A549 (cell line): Measurements from ENCODE around the gene ADARB2. TPM values are rescaled to one million over a fixed set of nuclear protein-coding genes. Genes with fewer than 3 reads are reported as not detected.
A peak's percentile ranks its signal among the peaks of the same experiment; 100 is the strongest.

Experiments
- ATAC-seq, 2 experiments: fragments of 200-7000 bp in 1 of 2; fragments of >200 bp in 1 of 2; cut with Nextera tagmentation in 1 of 2; cut with Tn5 transposase in 1 of 2; 3 replicates each; pipeline versions ENCODE4 v1.8.0 to v1.9.1; 2018 to 2020; ENCODE audit warnings: mild to moderate bottlenecking in 1 of 2, moderate library complexity in 1 of 2
- CTCF ChIA-PET: fragments of 300-600 bp; sonication (Branson Sonifier 250); formaldehyde crosslinking; extraction: SDS; loops from one replicate; lab custom pipeline; 2021; ENCODE audit warnings: antibody characterized with exemption, inconsistent platforms; lab: Yijun Ruan, JAX
- POLR2A ChIA-PET: fragments of 350-600 bp; formaldehyde crosslinking; extraction: SDS; loops from one replicate; lab custom pipeline; 2021; ENCODE audit warnings: antibody characterized with exemption, inconsistent platforms; lab: Yijun Ruan, JAX
- DNase-seq, 2 experiments: peaks; one replicate each; pipeline versions ENCODE4 v3.0.0 to v3.0.0-alpha.2; 2011 to 2016; ENCODE audit warnings: low read depth in 1 of 2, low spot score in 1 of 2
- FAIRE-seq: peaks from 2 replicates; lab custom pipeline; 2011; peaks lifted over from hg19 to GRCh38; lab: Jason Lieb, UNC
- H3K27ac ChIP-seq, 2 experiments: fragments of >200 bp; sonication (Bioruptor Twin); formaldehyde crosslinking; 3 replicates each; pipeline ENCODE4 v1.5.1; 2016 to 2017
- H3K4me1 ChIP-seq: fragments of >200 bp; sonication (Bioruptor Twin); formaldehyde crosslinking; 3 replicates; pipeline ENCODE4 v1.6.1; 2016
- H3K4me2 ChIP-seq: fragments of >200 bp; sonication (Bioruptor Twin); formaldehyde crosslinking; 3 replicates; pipeline ENCODE4 v1.6.1; 2016
- H3K4me3 ChIP-seq: fragments of >200 bp; sonication (Bioruptor Twin); formaldehyde crosslinking; 3 replicates; pipeline ENCODE4 v1.5.1; 2016
- H3K9me3 ChIP-seq: fragments of >200 bp; sonication (Bioruptor Twin); formaldehyde crosslinking; 3 replicates; pipeline ENCODE4 v1.6.1; 2016
- CBX2 ChIP-seq: fragments of 200-600 bp; sonication (generic); IDR thresholded peaks from 2 replicates; pipeline ENCODE4 v1.6.1; 2016; ENCODE audit warnings: low read depth, mild to moderate bottlenecking, borderline replicate concordance
- E2F6 ChIP-seq: IDR thresholded peaks from 2 replicates; pipeline ENCODE4 v1.6.1; 2012; ENCODE audit warnings: low read depth, borderline replicate concordance
- EHMT2 ChIP-seq: fragments of 200-600 bp; sonication (generic); IDR thresholded peaks from 2 replicates; pipeline ENCODE4 v1.6.1; 2016; ENCODE audit warnings: antibody characterized with exemption, low read depth, mild to moderate bottlenecking, moderate library complexity
- ESRRA ChIP-seq: fragments of 150-350 bp; IDR thresholded peaks from 2 replicates; pipeline ENCODE4 v1.6.1; 2014; ENCODE audit warnings: mild to moderate bottlenecking, low read length, borderline replicate concordance
- FOSB ChIP-seq: fragments of 250-450 bp; sonication (Bioruptor Pico); IDR thresholded peaks from 2 replicates; pipeline ENCODE4 v1.5.0; 2020; ENCODE audit warnings: mild to moderate bottlenecking, moderate library complexity
- HDAC2 ChIP-seq: fragments of 200-600 bp; sonication (generic); IDR thresholded peaks from 2 replicates; pipeline ENCODE4 v1.6.1; 2016
- HES2 ChIP-seq: fragments of >200 bp; sonication (Bioruptor Twin); formaldehyde crosslinking; IDR thresholded peaks from 2 replicates; pipeline ENCODE4 v1.6.1; 2016
- HOXA7 ChIP-seq: fragments of 250-450 bp; sonication (Bioruptor Pico); IDR thresholded peaks from 2 replicates; pipeline ENCODE4 v1.5.0; 2020; ENCODE audit warnings: mild to moderate bottlenecking, moderate library complexity
- JUNB ChIP-seq: fragments of >200 bp; sonication (Bioruptor Twin); formaldehyde crosslinking; IDR thresholded peaks from 2 replicates; pipeline ENCODE4 v1.6.1; 2016
- KDM1A ChIP-seq: fragments of 200-600 bp; sonication (generic); IDR thresholded peaks from 2 replicates; pipeline ENCODE4 v1.6.1; 2016; ENCODE audit warnings: low read depth, mild to moderate bottlenecking
- POLR2A ChIP-seq: IDR thresholded peaks from 2 replicates; pipeline ENCODE4 v1.6.1; 2012; ENCODE audit warnings: mild to moderate bottlenecking, low read length
- RAD21 ChIP-seq, 2 experiments: fragments of >200 bp in 1 of 2; sonication (Bioruptor Twin) in 1 of 2; formaldehyde crosslinking in 1 of 2; IDR thresholded peaks in 1 of 2; conservative IDR thresholded peaks in 1 of 2; 2 replicates in 1 of 2; 3 replicates in 1 of 2; pipeline ENCODE4 v1.6.1; 2012 to 2018; ENCODE audit warnings: inconsistent platforms in 1 of 2
- RFX5 ChIP-seq: fragments of 450-650 bp; IDR thresholded peaks from 2 replicates; pipeline ENCODE4 v1.7.1; 2014; ENCODE audit warnings: antibody characterized with exemption, mild to moderate bottlenecking, moderate library complexity
- TFCP2L1 ChIP-seq: fragments of 250-450 bp; sonication (Bioruptor Pico); IDR thresholded peaks from 2 replicates; pipeline ENCODE4 v1.5.0; 2021; ENCODE audit warnings: mild to moderate bottlenecking
- USF2 ChIP-seq: fragments of 450-650 bp; IDR thresholded peaks from 2 replicates; pipeline ENCODE4 v1.6.1; 2014; ENCODE audit warnings: antibody characterized with exemption
- ZC3H11A ChIP-seq: fragments of 450-650 bp; IDR thresholded peaks from 2 replicates; pipeline ENCODE4 v1.6.1; 2014; ENCODE audit warnings: antibody characterized with exemption, mild to moderate bottlenecking
- ZFP36 ChIP-seq: fragments of 450-650 bp; IDR thresholded peaks from 2 replicates; pipeline ENCODE4 v1.6.1; 2014; ENCODE audit warnings: borderline replicate concordance; ENCODE audit not compliant: partially characterized antibody
- ZNF302 ChIP-seq: fragments of 250-450 bp; sonication (Bioruptor Pico); IDR thresholded peaks from 2 replicates; pipeline ENCODE4 v1.9.0; 2021; ENCODE audit warnings: inconsistent platforms, mild to moderate bottlenecking, moderate library complexity
- WGBS: methylation state at CpG from one replicate; pipeline ENCODE4 v1.1.6; 2017; ENCODE audit errors: missing lambda C conversion rate; 5-methylcytosine and 5-hydroxymethylcytosine counted together
- polyA plus RNA-seq, 4 experiments: library from polyadenylated mRNA; depleted of rRNA in 3 of 4; stranded (reverse); fragments of >200 nt; fragmentation: RNase III in 1 of 4; extraction: RNeasy Plus Mini Kit Qiagen cat#74134 plus additional on column Dnase treatment in 1 of 4; gene quantifications; 2 replicates in 3 of 4; 3 replicates in 1 of 4; pipeline ENCODE4 v1.2.3, GENCODE V29; 2011 to 2017
- TF ChIP-seq, protein P1 (sequence below): IDR thresholded peaks from 2 replicates; pipeline ENCODE4 v1.6.1; 2012
- TF ChIP-seq, protein P2 (sequence below): fragments of >200 bp; sonication (Bioruptor Twin); formaldehyde crosslinking; IDR thresholded peaks from 3 replicates; pipeline ENCODE4 v1.5.1; 2016

ADARB2 gene
- polyA plus RNA-seq, 2 of the 4 experiments (the other 2 are of a cell fraction), result not detected

DNA sequence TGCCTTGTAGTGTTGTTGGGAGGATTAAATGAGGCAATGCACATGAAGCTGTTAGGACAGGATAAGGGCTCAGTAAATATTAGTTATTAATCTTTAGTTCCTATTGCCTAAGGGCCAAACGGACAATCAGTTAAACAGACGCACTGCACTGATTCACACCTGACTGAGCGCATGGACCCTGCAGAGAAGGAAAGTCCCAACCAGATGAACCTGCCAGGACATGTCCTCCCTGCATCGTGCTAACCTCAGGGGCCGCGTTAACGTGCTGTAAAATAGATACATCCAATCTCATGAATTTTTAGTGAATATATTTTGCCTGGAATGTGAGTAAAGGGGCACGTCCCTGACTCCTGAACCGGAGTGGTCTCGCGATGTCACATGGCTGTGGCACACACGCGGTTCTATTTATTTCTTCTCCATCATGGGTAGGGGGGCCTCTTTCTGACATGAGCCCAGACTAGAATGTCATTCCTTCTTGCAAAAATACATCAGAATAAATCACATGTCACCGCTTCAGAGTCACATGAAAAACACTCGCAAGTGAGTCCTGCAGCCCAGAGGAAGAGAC is 12.3 kb downstream of the ADARB2 start:
- ATAC-seq (no peak), DNase-seq (no peak), FAIRE-seq (no peak)
- Histone ChIP-seq H3K9me3 (no peaks in the 10 kb centered on the region), H3K27ac (no peak overlapping the region), H3K4me1 (no peaks in the 10 kb centered on the region)
- ChIA-PET CTCF (no interaction called here), POLR2A (no interaction called here)
- 54% methylated on average over 15 of the region's 15 CpGs for WGBS
- TF ChIP-seq HDAC2 (no peak), HES2 (no peak), ZC3H11A (no peak), KDM1A (no peak), JUNB (no peak), ZNF302 (CRISPR knock-in tag) (no peak), CBX2 (no peak), ESRRA (no peak), HOXA7 (CRISPR knock-in tag) (no peak), ZFP36 (no peak), EHMT2 (no peak), FOSB (no peak), TFCP2L1 (no peak), RFX5 (no peak), USF2 (no peak)
- TF ChIP-seq, protein P1, sequence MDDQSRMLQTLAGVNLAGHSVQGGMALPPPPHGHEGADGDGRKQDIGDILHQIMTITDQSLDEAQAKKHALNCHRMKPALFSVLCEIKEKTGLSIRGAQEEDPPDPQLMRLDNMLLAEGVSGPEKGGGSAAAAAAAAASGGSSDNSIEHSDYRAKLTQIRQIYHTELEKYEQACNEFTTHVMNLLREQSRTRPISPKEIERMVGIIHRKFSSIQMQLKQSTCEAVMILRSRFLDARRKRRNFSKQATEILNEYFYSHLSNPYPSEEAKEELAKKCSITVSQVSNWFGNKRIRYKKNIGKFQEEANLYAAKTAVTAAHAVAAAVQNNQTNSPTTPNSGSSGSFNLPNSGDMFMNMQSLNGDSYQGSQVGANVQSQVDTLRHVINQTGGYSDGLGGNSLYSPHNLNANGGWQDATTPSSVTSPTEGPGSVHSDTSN, result no peak
- TF ChIP-seq, protein P2, sequence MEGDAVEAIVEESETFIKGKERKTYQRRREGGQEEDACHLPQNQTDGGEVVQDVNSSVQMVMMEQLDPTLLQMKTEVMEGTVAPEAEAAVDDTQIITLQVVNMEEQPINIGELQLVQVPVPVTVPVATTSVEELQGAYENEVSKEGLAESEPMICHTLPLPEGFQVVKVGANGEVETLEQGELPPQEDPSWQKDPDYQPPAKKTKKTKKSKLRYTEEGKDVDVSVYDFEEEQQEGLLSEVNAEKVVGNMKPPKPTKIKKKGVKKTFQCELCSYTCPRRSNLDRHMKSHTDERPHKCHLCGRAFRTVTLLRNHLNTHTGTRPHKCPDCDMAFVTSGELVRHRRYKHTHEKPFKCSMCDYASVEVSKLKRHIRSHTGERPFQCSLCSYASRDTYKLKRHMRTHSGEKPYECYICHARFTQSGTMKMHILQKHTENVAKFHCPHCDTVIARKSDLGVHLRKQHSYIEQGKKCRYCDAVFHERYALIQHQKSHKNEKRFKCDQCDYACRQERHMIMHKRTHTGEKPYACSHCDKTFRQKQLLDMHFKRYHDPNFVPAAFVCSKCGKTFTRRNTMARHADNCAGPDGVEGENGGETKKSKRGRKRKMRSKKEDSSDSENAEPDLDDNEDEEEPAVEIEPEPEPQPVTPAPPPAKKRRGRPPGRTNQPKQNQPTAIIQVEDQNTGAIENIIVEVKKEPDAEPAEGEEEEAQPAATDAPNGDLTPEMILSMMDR, result no peak
- TF ChIP-seq, all 56 proteins: peak for 0
- Histone ChIP-seq H3K4me3 (no peak overlapping the region), H3K4me2 (no peak overlapping the region)

DNA sequence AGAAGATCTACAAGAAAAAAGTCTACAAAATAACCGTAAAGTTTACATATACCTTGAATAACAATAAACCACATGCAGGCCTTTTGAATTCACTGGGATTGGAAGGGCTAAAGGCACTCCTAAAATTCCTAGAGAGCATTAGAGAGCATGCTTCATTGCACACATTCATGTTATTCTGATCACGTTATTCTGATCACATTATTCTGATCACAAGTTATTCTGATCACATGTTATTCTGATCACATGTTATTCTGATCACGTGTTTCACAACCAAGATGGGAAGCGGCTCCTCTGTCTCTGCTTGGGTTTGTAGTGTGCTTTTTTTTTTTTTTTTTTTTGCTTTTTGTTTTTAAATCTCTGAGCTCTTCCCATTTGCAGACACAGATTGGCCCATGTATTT is 20.5 kb downstream of the ADARB2 start:
- H3K9me3 ChIP-seq, result no peaks in the 10 kb centered on the region
- no peak overlapping the region for H3K4me3 ChIP-seq
- H3K4me1 ChIP-seq, result peaks cover 5% of the 10 kb centered on the region; the same call in 1 of the 3 replicates
- WGBS, result 54% methylated on average over 4 of the region's 4 CpGs
- POLR2A ChIA-PET, result no interaction called here
- ATAC-seq (no peak), FAIRE-seq (no peak), DNase-seq (no peak)
- CTCF ChIA-PET, result interaction anchor here (1.0 kb wide), 1 partner anchor 35 kb away, joined by 4 read pairs; no protein-coding TSS in a partner anchor
- TF ChIP-seq ZNF302 (CRISPR knock-in tag) (no peak), POLR2A (no peak), USF2 (peak; percentile 46; the same call in 1 of the 2 replicates)
- no peak overlapping the region for H3K27ac ChIP-seq
- H3K4me2 ChIP-seq, result no peak overlapping the region

GRCh38 chr10:1715821-1716220 is 21.5 kb downstream of the ADARB2 start:
- ChIA-PET CTCF (interaction anchor here (0.8 to 1.3 kb wide), 9 partner anchors 8 to 36 kb away, joined by 3 to 4 read pairs (median 3); no protein-coding TSS in a partner anchor), POLR2A (no interaction called here)
- FAIRE-seq, result no peak
- no peak overlapping the region for H3K4me3 ChIP-seq
- no peaks in the 10 kb centered on the region for H3K9me3 ChIP-seq
- under 1% methylated on average over 15 of the region's 18 CpGs for WGBS
- TF ChIP-seq ZFP36 (no peak), RAD21 (conservative IDR thresholded peaks at IDR 0.05 in 1 of 2, IDR thresholded peaks at IDR 0.05 in 1 of 2) (peak; percentile 21 to 26; a peak in 1 of 5 replicates), E2F6 (no peak), ZC3H11A (no peak)
- TF ChIP-seq, protein P2, result peak; percentile 32; the same call in 2 of the 3 replicates
- ATAC-seq, result peak; percentile 94 to 95
- peaks cover 8% of the 10 kb centered on the region; the same call in 1 of the 3 replicates for H3K4me1 ChIP-seq
- H3K4me2 ChIP-seq, result peak overlapping the region; percentile 53
- H3K27ac ChIP-seq, result no peak overlapping the region
- peak; percentile 31 to 50 for DNase-seq
